ENCODE measurements around the gene LRRC17.

DNA sequence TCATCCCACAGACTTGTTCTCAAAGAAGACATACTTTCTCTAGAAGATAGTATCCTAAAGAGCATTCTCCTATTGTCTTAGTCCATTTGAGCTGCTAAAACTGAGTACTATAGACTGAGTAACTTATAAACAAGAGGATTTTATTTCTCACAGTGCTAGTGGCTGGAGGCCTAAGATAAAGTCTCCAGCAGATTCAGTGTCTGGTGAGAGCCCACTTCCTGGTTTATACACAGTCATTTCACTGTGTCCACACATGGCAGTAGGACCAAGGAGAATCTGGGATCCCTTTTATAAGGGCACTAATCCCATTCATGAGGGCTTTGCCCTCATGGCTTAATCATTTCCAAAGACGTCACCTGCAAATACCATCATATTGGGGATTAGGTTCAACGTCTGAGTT lies 68.7 kb downstream of the LRRC17 start:
- TF ChIP-seq, protein P1, sequence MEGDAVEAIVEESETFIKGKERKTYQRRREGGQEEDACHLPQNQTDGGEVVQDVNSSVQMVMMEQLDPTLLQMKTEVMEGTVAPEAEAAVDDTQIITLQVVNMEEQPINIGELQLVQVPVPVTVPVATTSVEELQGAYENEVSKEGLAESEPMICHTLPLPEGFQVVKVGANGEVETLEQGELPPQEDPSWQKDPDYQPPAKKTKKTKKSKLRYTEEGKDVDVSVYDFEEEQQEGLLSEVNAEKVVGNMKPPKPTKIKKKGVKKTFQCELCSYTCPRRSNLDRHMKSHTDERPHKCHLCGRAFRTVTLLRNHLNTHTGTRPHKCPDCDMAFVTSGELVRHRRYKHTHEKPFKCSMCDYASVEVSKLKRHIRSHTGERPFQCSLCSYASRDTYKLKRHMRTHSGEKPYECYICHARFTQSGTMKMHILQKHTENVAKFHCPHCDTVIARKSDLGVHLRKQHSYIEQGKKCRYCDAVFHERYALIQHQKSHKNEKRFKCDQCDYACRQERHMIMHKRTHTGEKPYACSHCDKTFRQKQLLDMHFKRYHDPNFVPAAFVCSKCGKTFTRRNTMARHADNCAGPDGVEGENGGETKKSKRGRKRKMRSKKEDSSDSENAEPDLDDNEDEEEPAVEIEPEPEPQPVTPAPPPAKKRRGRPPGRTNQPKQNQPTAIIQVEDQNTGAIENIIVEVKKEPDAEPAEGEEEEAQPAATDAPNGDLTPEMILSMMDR (IDR thresholded peaks at IDR 0.05): no peak
- TF ChIP-seq POLR2AphosphoS5 (IDR thresholded peaks at IDR 0.05) (no peak), EP300 (IDR thresholded peaks at IDR 0.05) (no peak)
